Hepatocyte (in vitro differentiated cells): ENCODE data around the gene CD72.

Source experiments
- EZH2 ChIP-seq: fragments of 200-600 bp; sonication (generic); IDR thresholded peaks from 2 replicates; pipeline ENCODE4 v1.6.1; 2016; ENCODE audit warnings: antibody characterized with exemption, mild to moderate bottlenecking, borderline replicate concordance
- TF ChIP-seq, protein P1 (sequence below): fragments of 200-600 bp; sonication (generic); IDR thresholded peaks from 2 replicates; pipeline ENCODE4 v1.5.1; 2016; ENCODE audit warnings: antibody characterized with exemption, mild to moderate bottlenecking; ENCODE audit not compliant: poor library complexity

DNA sequence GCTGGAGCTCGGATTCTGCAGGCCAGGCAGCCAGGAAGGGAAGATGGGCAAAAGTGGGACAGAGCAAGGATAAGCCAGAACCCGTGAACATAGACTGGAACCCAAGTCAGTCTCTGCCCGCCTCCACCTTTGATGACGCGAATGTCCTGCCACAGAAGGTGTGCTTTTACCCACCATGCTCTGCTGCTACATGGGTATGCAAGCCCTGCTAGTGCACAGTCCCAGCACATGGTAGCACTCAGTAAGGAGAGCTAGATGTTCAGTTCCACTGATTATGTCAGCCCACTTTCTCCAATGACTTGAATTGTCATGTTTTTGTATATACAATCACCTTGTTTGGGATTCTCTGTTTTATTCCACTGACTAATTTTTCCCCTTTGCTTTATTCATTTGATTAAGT is 11.4 kb upstream of the CD72 start:
- TF ChIP-seq, protein P1, sequence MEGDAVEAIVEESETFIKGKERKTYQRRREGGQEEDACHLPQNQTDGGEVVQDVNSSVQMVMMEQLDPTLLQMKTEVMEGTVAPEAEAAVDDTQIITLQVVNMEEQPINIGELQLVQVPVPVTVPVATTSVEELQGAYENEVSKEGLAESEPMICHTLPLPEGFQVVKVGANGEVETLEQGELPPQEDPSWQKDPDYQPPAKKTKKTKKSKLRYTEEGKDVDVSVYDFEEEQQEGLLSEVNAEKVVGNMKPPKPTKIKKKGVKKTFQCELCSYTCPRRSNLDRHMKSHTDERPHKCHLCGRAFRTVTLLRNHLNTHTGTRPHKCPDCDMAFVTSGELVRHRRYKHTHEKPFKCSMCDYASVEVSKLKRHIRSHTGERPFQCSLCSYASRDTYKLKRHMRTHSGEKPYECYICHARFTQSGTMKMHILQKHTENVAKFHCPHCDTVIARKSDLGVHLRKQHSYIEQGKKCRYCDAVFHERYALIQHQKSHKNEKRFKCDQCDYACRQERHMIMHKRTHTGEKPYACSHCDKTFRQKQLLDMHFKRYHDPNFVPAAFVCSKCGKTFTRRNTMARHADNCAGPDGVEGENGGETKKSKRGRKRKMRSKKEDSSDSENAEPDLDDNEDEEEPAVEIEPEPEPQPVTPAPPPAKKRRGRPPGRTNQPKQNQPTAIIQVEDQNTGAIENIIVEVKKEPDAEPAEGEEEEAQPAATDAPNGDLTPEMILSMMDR, result no peak
- no peak for TF ChIP-seq EZH2
